K562 (cell line): ENCODE data around the gene GORASP1. TPM values are rescaled to one million over a fixed set of nuclear protein-coding genes. Genes with fewer than 3 reads are reported as not detected.
A peak's percentile ranks its signal among the peaks of the same experiment; 100 is the strongest.

Experiments used
- AFF1 ChIP-seq, 2 experiments: fragments of 450-650 bp; IDR thresholded peaks; 2 replicates each; pipeline ENCODE4 v1.6.1; 2018; ENCODE audit warnings: mild to moderate bottlenecking in 2 of 2, low read depth in 1 of 2; ENCODE audit not compliant: partially characterized antibody in 2 of 2
- ATF3 ChIP-seq, 2 experiments: fragments of 450-650 bp in 1 of 2; sonication (generic) in 1 of 2; formaldehyde crosslinking in 1 of 2; IDR thresholded peaks in 1 of 2; conservative IDR thresholded peaks in 1 of 2; 2 replicates each; pipeline versions ENCODE4 v1.6.1 to v1.8.1; 2016 to 2023; ENCODE audit warnings: mild to moderate bottlenecking in 2 of 2, moderate library complexity in 2 of 2, inconsistent platforms in 1 of 2, missing genetic modification reagents in 1 of 2
- C11orf30 ChIP-seq: fragments of 450-650 bp; IDR thresholded peaks from 2 replicates; pipeline ENCODE4 v1.6.1; 2016; ENCODE audit warnings: low read depth, mild to moderate bottlenecking
- CSDE1 ChIP-seq, 2 experiments: fragments of 450-650 bp; IDR thresholded peaks; 2 replicates each; pipeline ENCODE4 v1.6.1; 2016; ENCODE audit warnings: mild to moderate bottlenecking in 1 of 2
- ELF2 ChIP-seq: fragments of 250-450 bp; sonication (Bioruptor Pico); IDR thresholded peaks from 2 replicates; pipeline ENCODE4 v1.5.0; 2021; ENCODE audit warnings: mild to moderate bottlenecking
- FOXA1 ChIP-seq: fragments of 450-650 bp; IDR thresholded peaks from 2 replicates; pipeline ENCODE4 v1.6.1; 2016; ENCODE audit warnings: mild to moderate bottlenecking, borderline replicate concordance
- HDGF ChIP-seq: fragments of 450-650 bp; IDR thresholded peaks from 2 replicates; pipeline ENCODE4 v1.6.1; 2016
- KLF6 ChIP-seq: fragments of 250-450 bp; sonication (Bioruptor Pico); IDR thresholded peaks from 2 replicates; pipeline ENCODE4 v1.4.0; 2020; ENCODE audit warnings: mild to moderate bottlenecking, moderate library complexity, borderline replicate concordance
- MBD2 ChIP-seq: sonication (generic); IDR thresholded peaks from 2 replicates; pipeline ENCODE4 v1.6.1; 2016; ENCODE audit warnings: low read depth, borderline replicate concordance
- MITF ChIP-seq: IDR thresholded peaks from 2 replicates; pipeline ENCODE4 v1.6.1; 2014; ENCODE audit warnings: antibody characterized with exemption
- PHF20 ChIP-seq: fragments of 450-650 bp; IDR thresholded peaks from 2 replicates; pipeline ENCODE4 v1.6.1; 2018; ENCODE audit not compliant: partially characterized antibody
- PKNOX1 ChIP-seq: fragments of 450-650 bp; IDR thresholded peaks from 2 replicates; pipeline ENCODE4 v1.6.1; 2016
- POLR2A ChIP-seq: fragments of 450-650 bp; conservative IDR thresholded peaks from 2 replicates; pipeline ENCODE4 v1.6.1; 2016
- RBM25 ChIP-seq: fragments of 200-400 bp; formaldehyde crosslinking; IDR thresholded peaks from 2 replicates; pipeline ENCODE4 v1.6.1; 2018; ENCODE audit warnings: low read length, low read depth, moderate library complexity; ENCODE audit not compliant: severe bottlenecking
- SP1 ChIP-seq: sonication (generic); formaldehyde crosslinking; IDR thresholded peaks from 2 replicates; pipeline ENCODE4 v1.8.1; 2022; ENCODE audit warnings: mild to moderate bottlenecking, missing genetic modification reagents
- SUPT5H ChIP-seq: fragments of 450-650 bp; IDR thresholded peaks from 2 replicates; pipeline ENCODE4 v1.6.1; 2016
- TRIM24 ChIP-seq, 2 experiments: fragments of 450-650 bp; IDR thresholded peaks; 2 replicates each; pipeline ENCODE4 v1.6.1; 2016
- ZEB2 ChIP-seq: fragments of 450-650 bp; IDR thresholded peaks from 2 replicates; pipeline ENCODE4 v1.6.1; 2016
- ZKSCAN1 ChIP-seq: fragments of 150-350 bp; IDR thresholded peaks from 2 replicates; pipeline ENCODE4 v1.6.1; 2016; ENCODE audit warnings: low read depth, low read length
- ZNF282 ChIP-seq: sonication (generic); formaldehyde crosslinking; IDR thresholded peaks from 2 replicates; pipeline ENCODE4 v1.8.1; 2023; ENCODE audit warnings: missing genetic modification reagents
- ZNF584 ChIP-seq: fragments of 200-800 bp; sonication (Bioruptor generic); IDR thresholded peaks from 2 replicates; pipeline ENCODE4 v1.6.1; 2016; ENCODE audit warnings: low read depth, mild to moderate bottlenecking, missing genetic modification characterization, missing compliant biosample characterization
- polyA plus RNA-seq, 8 experiments: library from polyadenylated mRNA; depleted of rRNA in 4 of 8; stranded (reverse) in 5 of 8; unstranded in 3 of 8; fragments of >200 nt; fragmentation: Nextera tagmentation in 2 of 8; fragmentation: Illumina TruSeq in 1 of 8; extraction: Ambion mirVana in 2 of 8; extraction: Trizol in 1 of 8; gene quantifications; 2 replicates each; pipeline versions ENCODE4 v1.2.1 to v1.2.3, GENCODE V29; 2011 to 2014; ENCODE audit warnings: inconsistent platforms in 1 of 8, missing spikeins in 1 of 8
- total RNA-seq, 7 experiments: library from RNA; depleted of rRNA in 6 of 7; stranded (reverse); fragments of >200 nt in 6 of 7; fragmentation: Illumina TruSeq in 2 of 7; extraction: Trizol in 2 of 7; gene quantifications; 2 replicates each; pipeline versions ENCODE4 v1.2.1 to v1.2.3, GENCODE V29; 2011 to 2021; ENCODE audit warnings: low replicate concordance in 1 of 7

The GORASP1 gene
- total and polyA plus RNA-seq, 9 of the 15 experiments (the other 6 are each of a cell fraction or from before 2014, with no cell fraction given) = 8.4 to 87.9 (median 67.6) TPM

GRCh38 chr3:39051649-39052561 lies 55.5 kb downstream of the GORASP1 start, which contains the start of the genes SCN11A and WDR48 (continued):
- TF ChIP-seq PHF20 = peak; percentile 84
- TF ChIP-seq ATF3 (IDR thresholded peaks at IDR 0.05) = peak; percentile 56; the same call in 1 of the 2 replicates
- no peak; the same call in 1 of the 2 replicates for TF ChIP-seq ATF3 (CRISPR knock-in tag; conservative IDR thresholded peaks at IDR 0.05)
- TF ChIP-seq ZNF584 = peak; percentile 48; the same call in 1 of the 2 replicates
- peak; percentile 97 for TF ChIP-seq POLR2A
- TF ChIP-seq CSDE1 (IDR thresholded peaks at IDR 0.05) = peak in 1 of 2 experiments; percentile 66; a peak in 1 of 4 replicates
- TF ChIP-seq HDGF = 0 out of 2 replicates have a peak, but pooled peaks have one; percentile 19
- no peak; the same call in 1 of the 2 replicates for TF ChIP-seq MITF
- TF ChIP-seq SUPT5H = peak; percentile 96
- peak in 1 of 2 experiments; percentile 15; a peak in 1 of 4 replicates for TF ChIP-seq TRIM24 (IDR thresholded peaks at IDR 0.05)
- 0 out of 2 replicates have a peak, but pooled peaks have one; percentile 37 for TF ChIP-seq KLF6 (CRISPR knock-in tag)
- TF ChIP-seq AFF1 (IDR thresholded peaks at IDR 0.05; ENCODE audit: low read depth in 1 of 2, partially characterized antibody in 2 of 2) = peak; percentile 29 to 49
- TF ChIP-seq ZNF282 (CRISPR knock-in tag) = 0 out of 2 replicates have a peak, but pooled peaks have one; percentile 51
- peak; percentile 95 for TF ChIP-seq C11orf30
- TF ChIP-seq ELF2 (CRISPR knock-in tag) = 0 out of 2 replicates have a peak, but pooled peaks have one; percentile 57
- peak; percentile 67 for TF ChIP-seq SP1
- TF ChIP-seq PKNOX1 = peak; percentile 86
- TF ChIP-seq ZEB2 = 0 out of 2 replicates have a peak, but pooled peaks have one; percentile 10
- peak; percentile 78; the same call in 1 of the 2 replicates for TF ChIP-seq MBD2
- TF ChIP-seq ZKSCAN1 = peak; percentile 61; the same call in 1 of the 2 replicates
- TF ChIP-seq FOXA1 = peak; percentile 71; the same call in 1 of the 2 replicates
- TF ChIP-seq RBM25 = no peak
